ENCODE results near the gene HSPA12B.
A peak's percentile ranks its signal among the peaks of the same experiment; 100 is the strongest.

HSPA12B gene

DNA sequence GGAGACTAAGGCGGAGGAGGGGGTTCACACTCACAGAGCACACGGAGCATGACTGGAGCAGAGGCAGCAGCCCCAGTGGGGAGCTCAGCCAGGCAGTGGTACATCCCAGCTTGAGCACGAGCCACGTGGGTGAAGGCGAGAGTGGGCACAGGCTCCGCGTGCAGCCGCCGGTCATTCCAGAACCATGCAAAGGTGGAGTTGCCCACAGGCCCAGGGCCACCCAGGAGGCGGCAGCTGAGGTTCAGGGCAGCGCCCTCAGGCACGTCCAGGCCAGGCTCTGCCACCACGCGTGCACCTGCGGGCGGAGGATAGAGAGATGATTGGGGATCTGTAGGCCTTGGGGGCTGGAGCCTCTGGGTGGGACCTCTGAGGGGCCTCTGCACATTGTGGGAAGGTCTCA lies 41.2 kb upstream of the HSPA12B start:
- no peak overlapping the region for H3K4me3 ChIP-seq (ENCODE audit: low read length)
- DNase-seq (ENCODE audit: low read depth): no peak
- TF ChIP-seq, protein P1, sequence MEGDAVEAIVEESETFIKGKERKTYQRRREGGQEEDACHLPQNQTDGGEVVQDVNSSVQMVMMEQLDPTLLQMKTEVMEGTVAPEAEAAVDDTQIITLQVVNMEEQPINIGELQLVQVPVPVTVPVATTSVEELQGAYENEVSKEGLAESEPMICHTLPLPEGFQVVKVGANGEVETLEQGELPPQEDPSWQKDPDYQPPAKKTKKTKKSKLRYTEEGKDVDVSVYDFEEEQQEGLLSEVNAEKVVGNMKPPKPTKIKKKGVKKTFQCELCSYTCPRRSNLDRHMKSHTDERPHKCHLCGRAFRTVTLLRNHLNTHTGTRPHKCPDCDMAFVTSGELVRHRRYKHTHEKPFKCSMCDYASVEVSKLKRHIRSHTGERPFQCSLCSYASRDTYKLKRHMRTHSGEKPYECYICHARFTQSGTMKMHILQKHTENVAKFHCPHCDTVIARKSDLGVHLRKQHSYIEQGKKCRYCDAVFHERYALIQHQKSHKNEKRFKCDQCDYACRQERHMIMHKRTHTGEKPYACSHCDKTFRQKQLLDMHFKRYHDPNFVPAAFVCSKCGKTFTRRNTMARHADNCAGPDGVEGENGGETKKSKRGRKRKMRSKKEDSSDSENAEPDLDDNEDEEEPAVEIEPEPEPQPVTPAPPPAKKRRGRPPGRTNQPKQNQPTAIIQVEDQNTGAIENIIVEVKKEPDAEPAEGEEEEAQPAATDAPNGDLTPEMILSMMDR (conservative IDR thresholded peaks at IDR 0.05; ENCODE audit: low read depth, low read length): no peak

GRCh38 chr20:3691897-3692296 lies 40.6 kb upstream of the HSPA12B start:
- TF ChIP-seq, protein P1 (conservative IDR thresholded peaks at IDR 0.05; ENCODE audit: low read depth, low read length): no peak
- H3K4me3 ChIP-seq (ENCODE audit: low read length): no peak overlapping the region
- no peak for DNase-seq (ENCODE audit: low read depth)

DNA sequence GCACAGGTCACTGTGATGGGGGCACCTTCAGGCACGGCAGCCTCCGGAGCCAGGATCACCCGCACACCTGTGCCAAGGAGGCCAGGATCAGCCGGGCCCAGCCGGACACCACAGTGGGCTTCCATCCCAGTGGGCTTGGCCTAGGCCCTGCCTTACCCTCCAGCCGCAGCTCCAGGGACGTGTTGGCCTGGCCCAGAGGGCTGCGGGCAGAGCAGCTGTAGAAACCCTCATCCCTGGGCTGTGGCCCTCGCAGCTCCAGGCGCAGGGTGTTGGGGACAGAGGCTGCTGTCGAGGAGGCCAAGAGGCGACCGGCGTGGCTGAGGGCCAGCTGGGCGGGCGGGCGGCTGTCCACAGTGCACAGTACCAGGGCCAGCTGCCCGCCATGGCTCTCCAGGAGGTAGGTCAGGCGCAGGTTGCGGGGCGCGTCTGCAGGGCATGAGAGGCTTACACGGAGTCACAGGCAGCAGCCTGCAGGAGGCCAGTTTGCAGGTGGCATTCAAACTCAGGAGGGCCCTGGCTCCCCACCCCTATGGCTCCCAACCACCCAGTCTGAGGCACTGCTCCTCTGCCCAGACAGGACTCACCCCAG lies 39.7 kb upstream of the HSPA12B start:
- TF ChIP-seq, protein P1 (conservative IDR thresholded peaks at IDR 0.05; ENCODE audit: low read depth, low read length): no peak
- DNase-seq (ENCODE audit: low read depth): no peak
- no peak overlapping the region for H3K4me3 ChIP-seq (ENCODE audit: low read length)

GRCh38 chr20:3693376-3693775 lies 39.1 kb upstream of the HSPA12B start:
- TF ChIP-seq, protein P1 (conservative IDR thresholded peaks at IDR 0.05; ENCODE audit: low read depth, low read length): no peak
- DNase-seq (ENCODE audit: low read depth): no peak
- H3K4me3 ChIP-seq (ENCODE audit: low read length): no peak overlapping the region

- TF ChIP-seq, protein P1 (conservative IDR thresholded peaks at IDR 0.05; ENCODE audit: low read depth, low read length): no peak
- DNase-seq (ENCODE audit: low read depth): no peak
- no peak overlapping the region for H3K4me3 ChIP-seq (ENCODE audit: low read length)
These were observed 37.6 kb upstream of the HSPA12B start for GRCh38 chr20:3694864-3695263.

DNA sequence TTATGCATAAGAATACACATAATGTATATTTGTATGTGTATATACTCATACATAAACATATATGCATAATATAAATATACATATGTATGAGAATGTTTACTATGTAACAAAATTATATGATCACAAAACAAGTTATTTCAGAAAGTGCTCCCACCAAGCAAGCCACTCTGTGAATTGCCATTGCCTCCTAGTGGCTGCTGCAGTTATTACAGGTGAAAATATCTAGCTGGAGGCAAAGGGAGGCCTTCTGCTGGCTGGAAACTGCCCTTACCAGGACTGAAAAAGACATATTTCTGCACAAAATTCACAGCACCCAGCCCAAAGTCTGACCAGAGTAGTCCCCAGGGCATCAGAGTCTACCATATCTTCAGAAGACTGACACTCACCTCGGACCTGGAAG lies 36.3 kb upstream of the HSPA12B start:
- TF ChIP-seq, protein P1 (conservative IDR thresholded peaks at IDR 0.05; ENCODE audit: low read depth, low read length): peak; percentile 55
- no peak overlapping the region for H3K4me3 ChIP-seq (ENCODE audit: low read length)
- no peak for DNase-seq (ENCODE audit: low read depth)

- H3K4me3 ChIP-seq (ENCODE audit: low read length): no peak overlapping the region
- DNase-seq (ENCODE audit: low read depth): no peak
- TF ChIP-seq, protein P1 (conservative IDR thresholded peaks at IDR 0.05; ENCODE audit: low read depth, low read length): no peak
These were observed 35.5 kb upstream of the HSPA12B start for GRCh38 chr20:3696745-3697587.

All from retinal pigment epithelial cell (primary cell).